GM13977 (cell line): ENCODE results near the gene RASGEF1C.

ENCODE experiments used
- DNase-seq: peaks from one replicate; pipeline ENCODE4 v3.0.0; 2012; ENCODE audit warnings: low spot score
- in situ Hi-C: fragments of 300-500 bp; cut with MboI; formaldehyde crosslinking; loops from one replicate; pipeline ENCODE4 v1.12.0; 2022; ENCODE audit warnings: low sequenced_read_pairs, low pct_unique_long_range_greater_than_20kb, mixed read lengths, inconsistent platforms; ENCODE audit not compliant: unreplicated experiment
- TF ChIP-seq, protein P1 (sequence below): IDR thresholded peaks from 2 replicates; pipeline ENCODE4 v1.5.1; 2012; ENCODE audit warnings: mild to moderate bottlenecking, control low read depth; ENCODE audit not compliant: insufficient read depth; ENCODE audit errors: extremely low read depth, missing control alignments

The RASGEF1C gene

DNA sequence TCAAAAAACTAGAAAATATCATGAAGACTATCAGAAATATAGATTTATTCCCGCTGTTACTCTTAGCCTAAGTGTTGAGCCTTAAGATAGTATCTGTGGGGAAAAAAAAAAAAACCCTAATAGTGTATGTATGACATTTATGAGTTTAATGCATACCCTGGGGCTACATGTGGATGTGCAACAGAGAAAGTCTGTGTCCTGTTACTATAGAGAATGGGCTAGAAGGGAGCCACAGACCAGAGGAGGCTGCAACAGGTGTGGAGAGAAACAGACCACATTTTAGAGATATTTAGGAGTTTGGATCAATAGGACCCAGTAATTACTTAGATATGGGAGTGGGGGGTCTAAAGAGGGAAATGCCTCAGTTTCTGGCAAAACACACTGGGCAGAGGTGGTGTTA is 152.9 kb downstream of the RASGEF1C start:
- DNase-seq = no peak
- TF ChIP-seq, protein P1, sequence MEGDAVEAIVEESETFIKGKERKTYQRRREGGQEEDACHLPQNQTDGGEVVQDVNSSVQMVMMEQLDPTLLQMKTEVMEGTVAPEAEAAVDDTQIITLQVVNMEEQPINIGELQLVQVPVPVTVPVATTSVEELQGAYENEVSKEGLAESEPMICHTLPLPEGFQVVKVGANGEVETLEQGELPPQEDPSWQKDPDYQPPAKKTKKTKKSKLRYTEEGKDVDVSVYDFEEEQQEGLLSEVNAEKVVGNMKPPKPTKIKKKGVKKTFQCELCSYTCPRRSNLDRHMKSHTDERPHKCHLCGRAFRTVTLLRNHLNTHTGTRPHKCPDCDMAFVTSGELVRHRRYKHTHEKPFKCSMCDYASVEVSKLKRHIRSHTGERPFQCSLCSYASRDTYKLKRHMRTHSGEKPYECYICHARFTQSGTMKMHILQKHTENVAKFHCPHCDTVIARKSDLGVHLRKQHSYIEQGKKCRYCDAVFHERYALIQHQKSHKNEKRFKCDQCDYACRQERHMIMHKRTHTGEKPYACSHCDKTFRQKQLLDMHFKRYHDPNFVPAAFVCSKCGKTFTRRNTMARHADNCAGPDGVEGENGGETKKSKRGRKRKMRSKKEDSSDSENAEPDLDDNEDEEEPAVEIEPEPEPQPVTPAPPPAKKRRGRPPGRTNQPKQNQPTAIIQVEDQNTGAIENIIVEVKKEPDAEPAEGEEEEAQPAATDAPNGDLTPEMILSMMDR = no peak
- in situ Hi-C loops = no loop called here

DNA sequence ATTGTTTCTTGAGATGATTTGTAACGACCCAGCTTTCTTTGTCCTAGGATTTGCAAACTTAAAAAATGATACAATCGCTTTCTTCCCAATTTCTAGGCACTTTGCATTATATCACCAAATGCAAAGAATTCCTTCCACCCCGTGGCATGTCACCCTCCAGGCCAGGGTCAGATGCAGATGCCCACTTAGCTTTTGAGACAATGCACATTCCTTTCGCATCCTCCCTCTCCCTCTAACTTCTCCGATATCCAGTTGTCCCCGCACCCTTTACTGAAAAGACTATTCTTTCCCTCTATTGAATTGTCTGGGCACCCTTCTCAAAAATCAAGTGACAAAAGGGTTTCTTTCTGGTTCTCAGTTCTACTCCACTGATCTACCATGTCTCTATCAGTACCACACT is 154.8 kb downstream of the RASGEF1C start:
- in situ Hi-C loops = no loop called here
- no peak for DNase-seq
- TF ChIP-seq, protein P1 = no peak

DNA sequence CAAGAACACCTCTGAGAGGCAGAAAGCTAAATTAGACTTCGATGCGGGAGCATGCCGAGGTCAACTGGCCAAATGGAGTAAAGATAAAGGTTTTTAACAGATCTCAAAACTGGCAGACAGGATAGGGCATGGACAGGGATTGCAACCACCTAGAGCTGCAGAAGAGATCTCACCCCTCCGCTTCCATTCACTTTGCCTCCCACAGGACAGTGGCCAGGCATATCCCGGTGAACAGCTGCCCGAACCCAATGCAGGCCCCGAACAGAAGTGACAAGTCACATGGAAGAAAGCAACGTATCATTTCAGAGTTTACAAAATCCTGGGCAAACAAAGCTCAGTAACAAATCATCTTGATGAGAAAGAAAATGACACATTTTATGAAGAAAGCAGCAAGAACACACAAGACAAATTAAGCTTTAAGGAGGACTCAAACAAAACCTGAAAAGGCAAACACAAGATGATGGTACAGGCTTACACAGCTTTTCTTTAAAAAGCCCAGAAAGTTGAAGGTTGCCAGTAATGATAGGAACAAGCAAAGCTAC is 155.9 kb downstream of the RASGEF1C start:
- DNase-seq = no peak
- TF ChIP-seq, protein P1 = no peak
- in situ Hi-C loops = no loop called here

DNA sequence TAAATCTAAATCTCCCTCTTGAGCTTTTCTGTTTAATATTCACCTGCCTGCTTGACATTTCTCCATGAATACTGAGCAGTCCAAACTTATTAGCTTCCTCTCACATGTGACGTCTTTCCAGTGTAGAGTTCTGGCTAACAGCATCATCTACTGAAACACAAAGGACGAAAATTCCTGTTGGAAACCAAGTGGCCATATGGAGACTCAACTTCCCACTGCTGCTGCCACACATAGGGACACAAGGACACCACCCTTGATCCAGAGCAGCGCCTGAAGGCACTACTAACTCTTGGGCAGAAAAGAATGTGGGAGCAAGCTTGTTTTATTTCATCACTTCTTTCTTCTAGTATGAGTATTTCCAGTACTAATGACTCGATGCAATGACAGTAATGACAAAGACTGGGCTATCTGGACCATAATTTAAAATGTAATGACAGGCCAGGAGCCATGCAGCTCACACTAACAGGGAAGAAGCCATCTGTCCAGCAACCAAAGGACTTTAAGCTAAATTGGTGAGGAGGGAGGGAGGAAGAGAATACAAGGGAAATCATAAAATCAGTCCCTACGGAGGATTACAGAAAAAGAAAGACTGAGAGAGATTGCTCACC is 156.7 kb downstream of the RASGEF1C start:
- DNase-seq = no peak
- TF ChIP-seq, protein P1 = no peak
- in situ Hi-C loops = no loop called here
